Right lung (tissue), 10 donors: ENCODE results near the gene ZNF722. TPM values are rescaled to one million over a fixed set of nuclear protein-coding genes. Genes with fewer than 3 reads are reported as not detected.
"Not testable (repeated sequence)": the region's sequence is repeated elsewhere in the genome, so short reads cannot be mapped to it uniquely, and the experiment has no call there.

Experiments
- DNase-seq, 2 donors: peaks; one replicate each; pipeline ENCODE4 v3.0.0-alpha.2; 2013
- long read RNA-seq, 8 donors: transcript quantifications; one replicate each; lab custom pipeline, GENCODE V29; 2026
- polyA plus RNA-seq, 5 donors: library from polyadenylated mRNA; unstranded; fragments of 120-200 nt; gene quantifications; one replicate each; pipeline versions ENCODE4 v1.2.1 to v1.2.3, GENCODE V29; 2013; ENCODE audit warnings: inconsistent platforms in 1 of 5, low replicate concordance in 1 of 5; ENCODE audit not compliant: insufficient read length in 5 of 5, insufficient read depth in 1 of 5

The ZNF722 gene
- polyA plus RNA-seq = not detected
- long read RNA-seq, donor 1 = 0 reads
- long read RNA-seq, donor 2 = 0 reads
- long read RNA-seq, donor 3 = 0 reads
- long read RNA-seq, donor 4 = 0 reads
- long read RNA-seq, donor 5 = 0 reads
- long read RNA-seq, donor 6 = 0 reads
- long read RNA-seq, donor 7 = 0 reads
- long read RNA-seq, donor 8 = 0 reads

DNA sequence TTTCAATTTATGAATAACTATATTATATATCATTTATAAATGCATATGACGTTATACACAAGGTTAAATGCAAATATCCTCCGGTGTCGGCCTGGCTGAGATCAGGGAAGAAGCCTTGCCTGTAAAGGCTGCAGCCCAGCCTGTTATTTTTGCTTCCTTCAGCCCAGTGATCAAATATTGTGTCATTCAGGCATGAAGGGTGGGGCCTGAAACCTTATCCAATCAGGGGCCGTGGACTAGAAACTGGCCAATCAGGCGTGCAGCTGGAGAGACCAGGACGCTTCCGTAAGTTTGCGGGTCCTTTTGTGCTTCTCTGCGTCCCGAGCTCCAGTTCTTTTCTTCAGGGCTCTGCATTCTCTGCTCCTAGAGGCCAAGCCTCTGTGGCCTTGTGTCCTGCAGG, at the start of gene ZNF722:
TSS of gene ZNF722 (plus strand) at position 301 of the 400 bp plus-strand sequence. CDS start 113 bp downstream, outside the sequence.
- no peak for DNase-seq

GRCh38 chr7:63953181-63953580, 45.5 kb upstream of the ZNF722 start:
- DNase-seq = no peak

DNA sequence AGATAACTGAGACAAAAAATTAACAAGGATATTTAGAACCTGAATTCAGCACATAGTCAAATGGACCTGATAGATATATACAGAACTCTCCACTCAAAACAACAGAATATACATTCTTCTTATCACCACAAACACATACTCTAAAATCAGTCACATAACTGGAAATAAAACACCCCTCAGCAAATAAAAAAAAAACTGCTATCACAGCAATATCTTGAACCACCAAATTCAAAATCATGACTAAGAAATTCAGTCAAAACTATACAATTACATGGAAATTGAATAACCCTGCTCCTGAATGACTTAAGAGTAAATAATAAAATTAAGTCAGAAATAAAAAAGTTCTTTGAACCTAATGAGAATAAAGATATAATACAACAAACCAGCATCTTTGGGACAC, 30.0 kb upstream of the ZNF722 start:
- DNase-seq = no peak

GRCh38 chr7:64015496-64015895, 16.8 kb downstream of the ZNF722 start:
- DNase-seq = not testable (repeated sequence)

- DNase-seq = no peak
Measured at GRCh38 chr7:64035388-64035787, 36.7 kb downstream of the ZNF722 start.

DNA sequence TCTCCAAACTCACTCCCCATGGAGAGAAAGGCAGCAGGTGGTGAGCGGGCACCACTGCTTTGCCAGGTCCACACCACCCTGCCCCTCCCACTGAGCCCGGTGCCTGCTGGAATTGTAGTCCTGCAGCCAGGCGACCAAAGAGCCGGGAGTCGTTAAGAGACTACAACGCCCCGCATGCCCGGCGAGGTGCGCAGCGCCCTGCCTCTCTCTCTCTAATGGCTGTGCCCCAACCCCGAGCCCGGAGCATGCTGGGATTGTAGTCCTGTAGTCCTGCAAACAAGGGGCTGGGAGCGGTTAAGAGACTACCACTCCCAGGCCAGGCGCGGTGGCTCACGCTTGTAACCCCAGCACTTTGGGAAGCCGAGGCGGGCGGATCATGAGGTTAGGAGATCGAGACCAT, 38.4 kb downstream of the ZNF722 start:
- DNase-seq = no peak

GRCh38 chr7:64045301-64046040, 46.8 kb downstream of the ZNF722 start, which contains the start of gene ZNF727:
TSS of gene ZNF727 (plus strand) at chr7:64045434. CDS start at chr7:64045622, 188 bp downstream.
- peak; percentile 2 to 10 for DNase-seq

DNA sequence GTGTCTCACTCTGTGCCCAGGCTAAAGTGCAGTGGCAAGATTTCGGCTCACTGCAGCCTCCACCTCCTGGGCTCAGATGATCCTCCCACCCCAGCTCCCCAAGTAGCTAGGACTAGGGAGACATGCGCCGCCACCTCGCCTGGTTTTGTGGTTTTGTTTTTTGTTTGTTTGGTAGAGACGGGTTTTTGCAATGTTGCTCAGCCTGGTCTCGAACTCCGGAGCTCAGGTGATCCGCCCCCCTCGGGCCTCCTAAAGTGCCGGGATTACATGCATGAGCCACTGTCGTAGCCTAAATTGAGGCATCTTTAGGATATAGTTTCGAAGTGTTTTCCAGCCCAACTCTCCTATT, 47.4 kb downstream of the ZNF722 start:
- no peak for DNase-seq

Other genes with a start within 250 kb of the ZNF722 start
- gene ZNF727, start 46.6 kb downstream of the ZNF722 start, polyA plus RNA-seq = 1 to 10 TPM in 1 of 5 donors, under 1 TPM in 4; 0.30 to 1.0 (median 0.35) TPM
- gene ZNF735, start 208.4 kb downstream of the ZNF722 start, polyA plus RNA-seq = not detected
- gene ZNF679, start 229.6 kb downstream of the ZNF722 start, polyA plus RNA-seq = not detected